BJ (cell line): ENCODE data around the gene KCNQ5. TPM values are rescaled to one million over a fixed set of nuclear protein-coding genes. Genes with fewer than 3 reads are reported as not detected.

Experiments used
- CTCF ChIA-PET: fragments of 350-600 bp; formaldehyde crosslinking; extraction: SDS; loops from one replicate; lab custom pipeline; 2021; ENCODE audit warnings: antibody characterized with exemption, inconsistent platforms; lab: Yijun Ruan, JAX
- POLR2A ChIA-PET: fragments of 300-600 bp; sonication (Branson Sonifier 250); formaldehyde crosslinking; extraction: SDS; loops from one replicate; lab custom pipeline; 2021; ENCODE audit warnings: antibody characterized with exemption; lab: Charles Lee
- DNase-seq: peaks from one replicate; pipeline ENCODE4 v3.0.0-alpha.2; 2011; ENCODE audit warnings: low read depth
- H3K27me3 ChIP-seq: 2 replicates; pipeline ENCODE4 v1.6.0; 2011; ENCODE audit warnings: low read length; ENCODE audit not compliant: control insufficient read depth, insufficient read depth
- H3K36me3 ChIP-seq: 2 replicates; pipeline ENCODE4 v1.5.1; 2011; ENCODE audit warnings: low read length; ENCODE audit not compliant: control insufficient read depth, insufficient read depth
- H3K4me3 ChIP-seq: 2 replicates; pipeline ENCODE4 v1.5.1; 2011; ENCODE audit warnings: low read depth, mild to moderate bottlenecking, control low read depth, low read length
- CTCF ChIP-seq: IDR thresholded peaks from 2 replicates; pipeline ENCODE4 v1.5.1; 2011; ENCODE audit warnings: low read depth, mild to moderate bottlenecking, control low read depth, inconsistent platforms, low read length, moderate library complexity; ENCODE audit not compliant: insufficient read depth
- polyA plus RNA-seq: library from polyadenylated mRNA; depleted of rRNA; stranded (reverse); fragments of >200 nt; gene quantifications from 2 replicates; pipeline ENCODE4 v1.2.3, GENCODE V29; 2011

The KCNQ5 gene
- polyA plus RNA-seq, 1 experiment, result 1.4 TPM

GRCh38 chr6:72712910-72713309 lies 91.0 kb downstream of the KCNQ5 start:
- POLR2A ChIA-PET, result no interaction called here
- no peak for TF ChIP-seq CTCF
- Histone ChIP-seq H3K36me3 (no peaks in the 10 kb centered on the region), H3K27me3 (no peaks in the 10 kb centered on the region), H3K4me3 (no peak overlapping the region)
- CTCF ChIA-PET, result no interaction called here
- no peak for DNase-seq

- no peak for DNase-seq
- Histone ChIP-seq H3K36me3 (no peaks in the 10 kb centered on the region), H3K27me3 (no peaks in the 10 kb centered on the region), H3K4me3 (no peak overlapping the region)
- ChIA-PET CTCF (interaction anchor here (1.1 to 1.8 kb wide), 2 partner anchors 9 to 68 kb away, joined by 4 read pairs; no protein-coding TSS in a partner anchor), POLR2A (no interaction called here)
- no peak for TF ChIP-seq CTCF
These were observed 93.3 kb downstream of the KCNQ5 start for GRCh38 chr6:72715119-72715518.

- ChIA-PET POLR2A (no interaction called here), CTCF (no interaction called here)
- DNase-seq, result no peak
- H3K27me3 ChIP-seq, result no peaks in the 10 kb centered on the region
- H3K36me3 ChIP-seq, result no peaks in the 10 kb centered on the region
- TF ChIP-seq CTCF, result no peak
- no peak overlapping the region for H3K4me3 ChIP-seq
These were observed 95.1 kb downstream of the KCNQ5 start for GRCh38 chr6:72716916-72717315.

GRCh38 chr6:72720464-72720863 lies 98.6 kb downstream of the KCNQ5 start:
- no peak overlapping the region for H3K4me3 ChIP-seq
- CTCF ChIA-PET, result no interaction called here
- no peaks in the 10 kb centered on the region for H3K36me3 ChIP-seq
- TF ChIP-seq CTCF, result no peak
- H3K27me3 ChIP-seq, result no peaks in the 10 kb centered on the region
- no peak for DNase-seq
- POLR2A ChIA-PET, result no interaction called here

- TF ChIP-seq CTCF, result no peak
- no peak for DNase-seq
- Histone ChIP-seq H3K36me3 (no peaks in the 10 kb centered on the region), H3K27me3 (no peaks in the 10 kb centered on the region), H3K4me3 (no peak overlapping the region)
- ChIA-PET CTCF (no interaction called here), POLR2A (no interaction called here)
These were observed 99.5 kb downstream of the KCNQ5 start for GRCh38 chr6:72721346-72721745.
